ELR (cell line): ENCODE results near the gene DGKE.

Experiments
- DNase-seq: peaks from one replicate; pipeline ENCODE4 v3.0.0-alpha.2; 2015; ENCODE audit warnings: low read depth

DGKE gene

DNA sequence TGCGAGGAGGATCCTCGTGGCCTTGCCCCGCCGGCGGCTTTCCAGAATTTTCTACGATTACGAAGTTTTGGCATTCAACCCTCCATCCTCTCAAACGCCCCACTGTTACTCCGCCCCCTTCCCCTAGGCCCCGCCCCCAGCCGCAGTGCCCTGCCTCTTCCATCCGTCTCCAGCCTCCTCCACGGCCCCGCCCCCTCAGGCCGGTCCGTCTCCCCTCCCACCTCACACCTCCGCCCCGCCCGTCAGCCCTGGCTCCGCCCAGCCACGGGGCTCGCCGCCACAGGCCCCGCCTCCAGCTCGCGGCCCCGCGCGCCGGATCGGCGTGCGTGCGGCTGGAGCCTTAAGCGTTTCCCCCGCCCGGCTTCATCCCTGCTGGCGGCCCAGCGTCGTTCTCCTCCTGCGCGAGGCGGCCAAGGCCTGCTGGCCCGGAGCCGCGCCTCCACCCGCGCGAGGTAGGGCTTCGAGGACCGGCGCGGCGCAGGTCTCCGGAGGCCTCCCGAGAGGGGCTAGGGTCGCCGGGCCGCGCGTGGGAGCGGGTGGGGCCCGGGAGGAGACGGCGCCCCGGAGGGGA lies at the start of gene DGKE, which contains the start of gene C17orf67:
Gene DGKE, plus strand, starts transcription at position 343 of the 571 bp plus-strand sequence. CDS start 645 bp downstream, outside the sequence.
Gene C17orf67, minus strand, starts transcription at position 112 of the 571 bp plus-strand sequence. CDS start 18,110 bp downstream, outside the sequence.
- peak; percentile 98 for DNase-seq

DNA sequence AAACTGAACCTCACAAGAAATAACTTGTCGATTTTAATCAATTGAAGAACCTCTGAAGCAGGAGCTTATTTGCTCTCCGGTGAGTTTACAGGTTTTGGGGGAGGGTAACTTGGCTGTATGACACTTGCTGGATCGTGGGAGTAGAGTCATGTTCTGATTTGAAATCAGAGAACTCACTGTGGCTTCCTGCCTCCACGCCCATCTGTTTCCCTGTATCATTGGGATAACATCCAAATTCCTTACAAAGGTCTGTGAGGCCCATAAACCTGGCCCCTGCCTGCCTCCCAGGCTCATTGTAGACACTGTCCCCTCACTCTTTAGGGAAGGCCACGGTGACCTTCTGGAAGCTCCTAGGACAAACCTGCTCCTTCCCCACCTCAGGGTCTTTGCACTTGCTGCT lies 48.5 kb upstream of the DGKE start:
- DNase-seq = peak; percentile 59

DNA sequence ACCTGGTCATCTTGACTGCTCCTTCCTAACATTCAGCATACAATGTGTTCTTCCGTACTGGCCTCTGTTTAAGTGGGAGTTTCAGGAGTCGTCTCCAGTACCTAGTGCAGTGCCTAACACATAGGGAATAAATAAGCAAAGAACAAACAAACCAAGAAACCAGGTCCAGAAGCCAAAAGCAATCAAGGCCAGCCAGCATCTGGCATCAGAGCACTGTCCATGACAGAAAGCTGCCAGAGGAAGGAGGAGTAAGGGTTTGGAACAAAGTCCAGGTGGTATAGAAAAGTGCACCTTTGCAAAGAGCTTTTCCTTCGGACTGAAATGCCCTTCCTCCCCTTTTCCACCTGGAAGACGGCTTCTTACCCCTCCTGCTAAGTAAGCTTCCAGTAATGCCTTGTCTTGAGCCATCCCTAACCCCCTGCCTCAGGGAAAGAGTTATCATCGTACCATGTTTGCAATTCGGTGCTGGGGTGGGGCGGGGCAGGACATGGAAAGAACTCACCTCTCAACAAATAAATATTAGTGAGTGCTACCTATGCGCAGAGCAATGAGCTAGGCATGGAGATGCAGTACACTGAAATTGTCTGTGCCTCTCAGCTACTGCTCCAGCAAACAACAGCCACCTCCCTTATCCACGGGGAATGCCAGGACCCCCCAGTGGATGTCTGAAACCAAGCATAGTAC lies 47.8 kb upstream of the DGKE start:
- DNase-seq = no peak

DNA sequence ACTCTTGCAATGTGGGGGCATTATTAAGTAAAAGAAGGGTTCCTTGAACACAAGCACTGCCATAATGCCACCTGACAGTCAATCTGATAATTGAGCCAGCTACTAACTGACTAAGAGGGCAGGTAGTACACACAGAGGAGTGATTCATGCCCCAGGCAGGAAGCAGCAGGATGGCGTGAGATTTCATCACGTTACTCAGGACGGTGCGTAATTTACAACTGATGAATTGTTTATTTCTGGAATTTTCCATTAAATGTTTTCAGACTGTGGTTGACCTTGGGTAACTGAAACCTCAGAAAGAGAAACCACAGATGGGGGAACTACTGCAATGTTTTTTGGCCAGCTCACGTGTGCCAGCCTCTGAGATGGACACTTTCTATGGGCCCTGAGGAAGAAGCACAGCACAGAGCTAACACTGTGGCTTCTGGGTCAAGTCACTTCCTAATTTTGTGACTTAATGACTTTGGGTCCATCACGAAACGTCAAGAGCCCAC lies 46.9 kb upstream of the DGKE start:
- peak; percentile 99 for DNase-seq

DNA sequence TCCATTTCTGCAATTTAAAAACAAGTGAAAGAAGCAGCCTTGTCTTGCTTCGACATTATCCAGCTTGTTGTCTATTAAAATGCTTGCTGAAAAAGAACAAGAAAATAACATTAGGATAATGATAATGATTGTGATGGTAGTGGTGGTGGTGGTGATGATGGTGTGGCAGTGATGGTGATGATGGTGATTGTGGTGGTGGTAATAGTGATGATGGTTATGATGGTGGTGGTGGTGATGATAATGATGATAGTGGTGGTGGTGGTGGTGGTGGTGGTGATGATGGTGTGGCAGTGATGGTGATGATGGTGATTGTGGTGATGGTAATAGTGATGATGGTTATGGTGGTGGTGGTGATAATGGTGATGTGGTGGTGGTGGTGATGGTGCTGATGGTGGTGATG lies 41.7 kb upstream of the DGKE start:
- no peak for DNase-seq

DNA sequence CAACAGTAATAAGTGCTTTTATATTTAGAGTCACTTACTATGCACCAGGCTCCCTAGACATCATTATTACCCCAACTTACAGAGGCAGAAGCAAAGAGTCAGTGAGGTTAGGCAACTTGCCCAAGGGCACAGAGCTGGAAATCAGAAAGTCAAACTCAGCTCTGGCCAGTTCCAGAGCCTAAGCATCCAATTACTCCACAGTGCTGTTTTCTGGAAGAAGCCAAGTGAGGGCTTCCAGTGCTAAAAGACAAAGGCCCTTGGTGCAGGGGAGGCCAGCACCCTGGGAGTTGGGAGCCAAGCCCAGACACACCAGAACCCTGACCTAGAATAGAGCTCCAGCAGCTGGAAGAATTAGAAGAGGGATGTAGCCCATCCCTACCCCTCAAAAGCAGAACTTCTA lies 40.4 kb upstream of the DGKE start:
- DNase-seq = no peak

DNA sequence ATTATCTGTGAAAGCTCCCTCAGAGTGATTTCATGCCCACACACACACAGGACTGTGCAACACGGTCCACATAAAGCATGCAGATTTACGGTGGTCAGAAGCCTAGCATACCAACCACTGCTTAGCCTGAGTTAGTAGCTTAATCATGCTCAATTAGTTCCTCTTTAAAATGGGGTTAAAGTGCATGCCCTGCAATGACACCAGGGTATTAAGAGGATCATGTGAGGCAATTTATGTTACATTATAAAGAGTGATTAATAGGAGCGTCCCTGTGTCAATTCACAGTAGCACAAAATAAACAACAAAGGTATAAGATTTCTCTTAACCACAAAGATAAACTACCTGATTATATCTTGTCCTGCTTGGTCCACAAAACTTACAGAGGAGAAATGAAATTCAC lies 40.0 kb upstream of the DGKE start:
- no peak for DNase-seq

DNA sequence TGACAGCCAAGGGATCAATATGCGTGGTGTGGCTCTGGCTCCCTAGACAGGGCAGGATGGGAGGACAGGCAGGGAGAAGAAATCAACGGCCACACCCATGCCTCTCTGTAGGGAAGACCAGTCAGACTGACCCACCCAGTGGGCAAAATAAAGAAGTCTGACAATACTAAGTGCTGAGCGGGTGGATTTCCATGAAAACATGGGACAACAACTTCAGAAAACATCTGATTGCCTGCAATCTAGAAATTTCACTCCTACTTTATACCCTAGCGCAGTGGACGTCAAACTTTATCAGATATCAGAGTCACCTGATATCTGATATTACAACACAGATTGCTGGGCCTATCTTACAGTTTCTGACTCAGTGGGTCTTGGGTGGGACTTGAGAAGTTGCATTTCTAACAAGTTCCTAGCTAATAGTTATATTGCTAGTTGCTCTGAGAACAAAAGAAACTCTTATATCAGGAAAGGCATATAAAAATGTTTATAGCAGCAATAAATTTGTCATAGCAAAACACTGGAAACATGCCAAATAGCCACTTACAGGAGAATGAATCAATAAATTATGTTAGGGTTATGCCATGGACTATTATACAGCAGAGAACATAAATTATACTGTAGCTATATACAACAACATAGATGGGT lies 38.6 kb upstream of the DGKE start:
- DNase-seq = no peak

DNA sequence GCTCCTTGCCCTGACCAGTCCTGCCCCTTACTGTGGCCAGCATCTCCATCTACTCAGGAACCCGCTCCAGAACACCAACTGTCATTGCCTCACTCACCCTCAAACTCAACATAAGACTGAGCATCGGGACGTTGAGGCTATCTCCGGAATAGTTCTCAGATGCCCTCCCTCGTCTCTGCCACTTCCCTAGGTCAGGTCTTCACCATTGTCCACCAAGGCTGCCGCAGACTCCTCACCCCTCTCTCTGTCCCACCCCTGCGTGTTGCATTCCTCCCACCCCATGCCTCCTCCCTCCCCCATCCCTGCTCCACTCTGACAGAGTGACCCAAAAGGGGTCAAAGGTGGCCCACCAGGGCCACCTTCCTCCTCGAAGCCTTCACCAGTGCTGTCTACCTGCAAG lies 37.4 kb upstream of the DGKE start:
- no peak for DNase-seq

DNA sequence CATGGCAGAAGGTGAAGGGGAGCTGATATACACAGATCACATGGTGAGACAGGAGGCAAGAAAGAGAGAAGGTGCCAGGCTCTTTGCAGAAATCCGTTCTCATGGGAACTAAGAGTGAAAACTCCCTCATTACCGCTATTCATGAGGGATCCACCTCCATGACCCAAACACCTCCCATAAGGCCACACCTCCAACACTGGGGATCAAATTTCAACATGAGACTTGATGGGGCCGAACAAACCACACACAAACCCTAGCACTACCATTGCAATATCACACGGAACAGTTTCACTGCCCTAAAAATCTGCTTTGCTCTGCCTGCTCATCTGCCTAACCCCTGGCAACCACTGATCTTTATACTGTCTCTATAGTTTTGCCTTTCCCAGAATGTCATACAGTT lies 35.0 kb upstream of the DGKE start:
- DNase-seq = no peak

DNA sequence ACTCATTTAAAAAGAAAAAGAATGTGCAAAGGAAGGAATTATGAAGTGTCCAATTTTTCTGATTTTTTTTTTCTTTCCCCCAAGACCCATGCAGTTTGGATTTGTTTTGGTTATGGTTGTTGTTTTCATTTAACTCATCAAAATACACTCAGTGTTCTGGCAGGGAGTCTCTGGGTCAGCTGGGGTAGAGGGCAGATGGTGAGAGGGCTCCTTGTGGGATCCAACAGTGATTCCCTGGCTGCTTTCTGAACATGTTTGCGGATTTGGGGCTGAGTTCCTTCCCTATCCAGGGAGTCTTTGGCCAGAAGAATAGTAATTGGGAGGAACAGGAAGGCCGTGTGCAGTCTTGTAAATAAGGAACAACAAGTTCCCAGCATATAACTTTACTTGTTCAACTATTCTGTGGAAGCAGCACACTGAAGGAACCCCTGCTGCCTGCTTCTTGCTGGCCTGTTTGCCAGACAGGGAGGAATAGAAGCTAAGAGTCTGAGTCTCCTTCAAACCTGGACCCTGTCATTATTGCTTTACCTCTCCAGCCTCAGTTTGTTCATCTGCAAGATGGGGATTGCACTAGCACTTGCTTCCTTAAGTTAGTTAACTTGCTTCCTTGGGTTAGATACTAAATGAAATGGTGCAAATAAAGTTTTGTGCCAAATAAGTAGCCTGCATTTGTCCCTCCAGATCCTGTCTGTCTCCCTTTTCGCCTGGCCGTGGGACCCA lies 32.3 kb upstream of the DGKE start:
- no peak for DNase-seq

DNA sequence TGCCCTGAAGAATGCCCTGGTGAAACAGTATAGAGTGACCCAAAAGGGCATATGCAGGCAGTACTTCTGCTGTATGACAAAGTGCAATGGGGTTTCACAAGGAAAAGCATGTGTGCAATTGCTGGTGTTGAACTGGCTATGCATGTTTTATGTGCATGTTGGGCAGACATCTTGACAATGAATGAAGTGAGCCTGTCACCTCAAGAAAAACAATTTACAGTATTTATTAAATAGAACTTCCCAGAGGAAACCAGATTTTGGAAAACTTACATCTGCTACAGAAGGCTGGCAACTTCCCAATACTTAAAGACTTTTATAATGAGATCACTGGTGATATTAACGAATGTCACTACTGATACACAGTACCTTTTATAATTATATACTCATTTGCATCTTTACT lies 30.9 kb upstream of the DGKE start:
- DNase-seq = no peak

DNA sequence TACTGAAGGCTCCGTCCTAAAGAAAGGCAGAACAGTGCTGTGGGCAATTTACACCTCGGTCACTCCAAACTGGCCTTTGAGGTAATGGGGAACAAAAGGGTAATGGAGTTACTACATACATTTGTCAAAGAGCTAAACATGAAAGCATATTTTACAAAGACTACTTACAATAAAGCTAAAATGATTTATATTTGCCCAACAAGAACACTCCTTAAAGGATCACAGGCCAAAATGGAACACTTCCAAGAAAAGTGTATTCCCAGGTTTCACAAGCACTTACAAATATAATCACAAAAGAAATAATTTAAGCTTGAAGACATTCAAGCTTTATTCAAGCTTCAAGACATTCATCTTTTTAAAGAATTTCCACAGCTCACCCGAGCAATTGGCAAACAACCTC lies 29.5 kb upstream of the DGKE start:
- DNase-seq = no peak

DNA sequence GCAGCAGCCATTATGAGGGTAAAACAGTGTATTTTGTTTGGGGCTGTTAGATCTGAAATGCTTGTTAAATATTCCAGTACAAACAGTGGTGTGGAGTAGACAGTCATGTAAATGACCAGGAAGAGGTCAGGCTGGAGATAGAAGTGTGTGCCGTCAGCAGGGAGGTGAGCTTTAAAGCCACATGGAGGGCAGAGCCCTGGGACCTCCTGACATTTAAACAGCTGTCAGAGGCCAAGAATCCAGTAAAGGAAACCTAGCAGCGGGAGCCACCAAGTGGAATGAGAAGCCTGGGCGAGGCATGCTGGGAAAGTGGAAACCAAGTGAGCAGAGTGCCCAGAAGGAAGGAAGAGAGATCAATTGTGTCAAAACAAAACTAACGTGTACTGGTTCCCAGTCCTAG lies 27.0 kb upstream of the DGKE start:
- no peak for DNase-seq

DNA sequence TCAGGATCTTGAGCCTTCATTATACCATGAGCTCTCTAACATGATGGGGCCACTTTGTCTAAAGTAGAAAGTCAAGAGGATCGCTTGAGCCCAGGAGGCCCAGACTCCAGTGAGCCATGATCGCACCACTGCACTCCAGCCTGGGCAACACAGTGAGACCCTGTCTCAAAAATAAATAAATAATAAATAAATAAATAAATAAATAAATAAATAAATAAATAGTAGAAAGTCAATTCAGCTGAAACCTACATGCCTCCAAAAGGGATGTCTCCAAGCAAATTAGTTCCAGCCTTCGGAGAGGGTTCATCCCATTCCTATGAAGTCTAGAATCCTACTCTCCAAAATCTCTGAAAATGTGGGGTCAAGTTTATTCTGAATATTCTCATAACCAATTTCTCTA lies 26.2 kb upstream of the DGKE start:
- no peak for DNase-seq

DNA sequence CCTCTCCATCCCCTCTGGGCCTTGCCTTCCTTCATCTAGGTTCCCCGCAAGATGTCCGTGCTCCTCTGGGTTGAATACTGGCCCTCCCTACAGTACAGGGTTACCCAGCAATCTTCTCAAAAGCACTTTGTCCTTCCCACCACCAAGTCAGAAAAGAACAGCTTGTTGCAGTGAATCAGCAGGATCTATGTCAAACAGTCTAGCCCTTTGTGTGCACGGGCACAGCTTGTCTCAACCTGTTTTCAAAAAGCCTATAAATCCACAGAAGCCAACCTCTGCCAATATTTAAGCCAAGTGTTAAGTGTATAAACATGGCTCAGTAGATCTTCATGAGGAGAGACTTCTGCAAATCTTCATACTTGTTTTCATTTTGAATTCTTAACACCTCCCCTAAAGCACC lies 25.4 kb upstream of the DGKE start:
- no peak for DNase-seq

DNA sequence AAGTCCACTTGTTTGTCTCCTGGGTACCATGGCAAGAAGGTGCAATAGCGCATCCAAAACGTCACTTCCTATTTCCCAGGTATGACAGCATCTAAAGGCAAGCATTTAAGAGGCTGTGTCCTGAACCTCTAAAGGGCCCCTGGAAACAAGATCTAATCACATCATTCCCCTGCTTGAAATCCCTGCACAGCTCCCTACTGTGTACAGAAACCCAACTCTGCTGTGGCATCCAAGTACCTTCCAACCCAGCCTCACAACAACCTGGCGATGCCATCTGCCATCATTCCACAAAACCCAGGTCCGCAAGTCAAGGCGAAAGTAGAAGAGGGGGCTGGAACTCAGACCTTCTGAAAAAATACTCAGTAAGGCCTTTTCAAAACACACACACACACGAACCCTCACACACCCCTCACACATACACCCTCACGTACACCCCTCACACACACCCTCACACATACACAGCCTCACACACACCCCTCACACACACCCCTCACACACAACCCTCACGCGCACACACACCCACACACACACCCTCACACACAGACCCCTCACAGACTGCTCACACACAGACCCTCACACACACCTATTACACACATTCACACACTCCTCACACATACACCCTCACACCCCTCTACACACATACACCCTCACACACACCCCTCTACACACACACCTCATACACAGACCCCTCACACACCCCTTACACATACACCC lies 24.7 kb upstream of the DGKE start:
- no peak for DNase-seq

DNA sequence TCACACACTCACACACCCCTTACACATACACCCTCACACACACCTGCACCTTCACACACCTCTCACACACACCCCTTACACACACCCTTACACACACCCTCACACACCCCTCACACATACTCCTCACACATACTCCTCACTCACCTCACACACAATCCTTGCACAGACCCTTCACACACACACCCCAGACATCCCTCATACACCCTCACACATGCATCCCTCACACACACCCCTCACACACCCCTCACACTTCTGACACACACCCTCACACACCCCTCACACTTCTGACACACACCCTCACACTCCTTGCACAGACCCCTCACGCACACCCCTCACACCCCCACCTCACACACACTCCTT lies 24.2 kb upstream of the DGKE start:
- no peak for DNase-seq

DNA sequence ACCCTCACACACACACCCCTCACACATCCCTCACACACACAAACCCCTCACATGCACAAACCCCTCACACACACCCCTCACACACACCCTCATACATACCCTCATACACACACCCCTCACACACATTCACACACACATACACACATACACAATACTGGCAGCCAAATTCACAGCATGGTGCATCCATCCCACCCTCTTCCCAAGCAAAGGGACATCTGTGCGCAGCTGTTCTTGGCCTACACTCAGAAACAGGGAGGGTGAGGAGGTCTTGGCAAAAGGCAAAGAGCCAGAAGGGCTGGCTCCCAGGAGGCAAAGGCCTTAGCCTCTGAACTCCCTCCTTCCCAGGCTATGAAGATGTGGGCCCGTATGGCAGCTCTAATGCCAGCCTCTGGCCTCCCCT lies 23.6 kb upstream of the DGKE start:
- no peak for DNase-seq

DNA sequence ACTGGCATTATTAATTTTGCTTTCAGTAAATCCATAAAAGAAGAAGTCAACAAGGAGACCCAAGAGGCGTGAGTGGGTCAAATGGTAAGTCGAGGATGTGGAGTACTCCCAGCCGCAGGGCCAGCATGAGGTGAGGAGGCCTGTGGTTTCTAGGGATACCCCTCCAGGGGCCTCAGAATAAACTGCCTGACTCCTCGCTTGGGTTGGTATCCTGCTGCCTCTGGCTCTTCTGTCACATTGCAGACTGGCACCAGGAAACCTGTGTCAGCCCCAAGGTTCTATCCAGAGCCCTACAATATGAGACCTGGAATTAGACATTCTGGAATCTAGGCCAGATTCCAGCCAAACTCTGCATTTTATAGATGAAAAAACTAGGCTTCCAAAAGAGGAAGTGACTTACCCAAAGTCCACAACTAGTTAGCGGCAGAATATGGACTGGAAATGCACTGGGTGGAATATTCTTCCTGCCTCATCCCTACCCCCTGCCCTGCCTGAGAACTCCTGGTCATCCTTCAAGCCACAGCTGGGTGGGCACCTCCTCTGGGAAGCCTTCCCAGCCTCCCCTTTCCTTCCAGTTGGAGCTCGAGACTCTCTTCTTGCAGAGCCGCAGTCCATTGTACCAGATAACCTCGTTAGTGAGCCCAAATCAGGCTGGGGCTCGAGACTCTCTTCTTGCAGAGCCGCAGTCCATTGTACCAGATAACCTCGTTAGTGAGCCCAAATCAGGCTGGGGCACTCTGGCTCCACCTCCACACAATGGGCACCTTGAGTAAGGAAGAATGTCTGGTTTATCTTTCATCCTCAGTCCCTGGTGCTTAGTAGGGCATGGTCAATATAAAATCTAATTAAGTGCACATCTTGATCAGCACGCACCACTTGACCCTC lies 22.8 kb upstream of the DGKE start:
- DNase-seq = no peak

DNA sequence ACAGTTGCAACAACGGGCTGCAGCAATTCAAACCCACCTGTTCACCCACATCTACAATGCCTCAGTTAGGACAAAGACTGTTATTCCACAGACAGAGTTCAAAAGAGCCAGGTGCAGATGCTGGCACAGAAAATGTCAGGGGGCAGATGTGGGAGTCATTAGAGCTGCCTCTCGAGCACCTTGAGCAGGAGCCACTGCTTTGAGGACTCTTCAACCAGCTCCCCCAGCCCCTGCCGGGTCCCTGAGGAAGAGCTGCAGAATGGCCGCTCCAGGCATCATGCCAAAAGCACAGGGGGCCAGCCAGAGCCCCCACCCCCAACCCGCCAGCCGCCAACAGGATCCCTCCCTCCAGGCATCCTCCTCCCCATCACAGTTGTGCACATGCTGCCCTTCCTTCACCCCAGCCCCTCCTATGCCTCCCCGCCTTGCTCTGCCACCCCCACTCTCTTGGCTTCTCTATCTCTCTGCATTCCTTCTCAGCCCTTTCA lies 21.0 kb upstream of the DGKE start:
- no peak for DNase-seq
